ENCODE data around the gene TSACC.

DNA sequence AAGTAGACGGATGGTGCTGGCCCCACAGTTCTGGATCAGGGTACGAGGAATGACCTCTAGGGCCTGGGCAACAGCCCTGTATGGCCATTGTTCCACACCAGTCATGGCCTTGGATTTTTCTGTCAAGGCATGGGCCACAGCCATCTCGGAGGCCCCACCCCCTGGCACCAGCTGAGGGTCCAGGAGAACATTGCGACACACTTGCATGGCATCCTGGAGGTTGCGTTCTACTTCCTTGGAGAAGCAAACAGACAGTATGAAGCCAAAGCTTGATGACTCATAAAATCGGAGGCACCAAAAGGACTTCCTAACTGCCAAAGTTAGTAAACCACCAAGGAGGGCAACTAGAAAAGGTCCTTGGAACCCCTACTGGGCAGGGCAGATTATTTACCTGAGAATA, 27.4 kb upstream of the TSACC start:
- no peak for TF ChIP-seq POLR2A (IDR thresholded peaks at IDR 0.05)
- TF ChIP-seq, protein P1, sequence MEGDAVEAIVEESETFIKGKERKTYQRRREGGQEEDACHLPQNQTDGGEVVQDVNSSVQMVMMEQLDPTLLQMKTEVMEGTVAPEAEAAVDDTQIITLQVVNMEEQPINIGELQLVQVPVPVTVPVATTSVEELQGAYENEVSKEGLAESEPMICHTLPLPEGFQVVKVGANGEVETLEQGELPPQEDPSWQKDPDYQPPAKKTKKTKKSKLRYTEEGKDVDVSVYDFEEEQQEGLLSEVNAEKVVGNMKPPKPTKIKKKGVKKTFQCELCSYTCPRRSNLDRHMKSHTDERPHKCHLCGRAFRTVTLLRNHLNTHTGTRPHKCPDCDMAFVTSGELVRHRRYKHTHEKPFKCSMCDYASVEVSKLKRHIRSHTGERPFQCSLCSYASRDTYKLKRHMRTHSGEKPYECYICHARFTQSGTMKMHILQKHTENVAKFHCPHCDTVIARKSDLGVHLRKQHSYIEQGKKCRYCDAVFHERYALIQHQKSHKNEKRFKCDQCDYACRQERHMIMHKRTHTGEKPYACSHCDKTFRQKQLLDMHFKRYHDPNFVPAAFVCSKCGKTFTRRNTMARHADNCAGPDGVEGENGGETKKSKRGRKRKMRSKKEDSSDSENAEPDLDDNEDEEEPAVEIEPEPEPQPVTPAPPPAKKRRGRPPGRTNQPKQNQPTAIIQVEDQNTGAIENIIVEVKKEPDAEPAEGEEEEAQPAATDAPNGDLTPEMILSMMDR (IDR thresholded peaks at IDR 0.05): no peak
